NCI-H82 treated with DMSO at 0.1 percent for 48 hours (cell line): ENCODE data around the gene AP3M1.

ENCODE experiments used
- DNase-seq: peaks from one replicate; lab custom pipeline; 2025; ENCODE audit not compliant: unreplicated experiment; lab: John Stamatoyannopoulos, UW

The AP3M1 gene

DNA sequence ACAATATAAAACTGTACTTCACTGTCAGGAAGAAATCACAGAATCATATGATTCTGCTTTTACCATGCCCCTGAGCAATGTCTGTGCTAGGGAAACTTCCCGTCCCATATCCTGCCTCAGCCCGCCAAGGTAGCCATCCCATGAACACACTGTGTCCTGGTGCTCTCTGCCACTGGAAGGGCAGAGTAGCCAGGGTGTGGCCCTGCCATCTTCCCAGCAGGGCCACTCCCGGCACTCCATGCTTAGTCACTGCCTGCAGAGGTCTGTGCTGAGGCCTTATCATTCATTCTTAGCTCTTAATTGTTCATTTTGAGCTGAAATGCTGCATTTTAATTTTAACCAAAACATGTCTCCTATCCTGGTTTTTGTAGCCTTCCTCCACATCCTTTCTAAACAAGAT is 31.8 kb downstream of the AP3M1 start:
- DNase-seq, result no peak

DNA sequence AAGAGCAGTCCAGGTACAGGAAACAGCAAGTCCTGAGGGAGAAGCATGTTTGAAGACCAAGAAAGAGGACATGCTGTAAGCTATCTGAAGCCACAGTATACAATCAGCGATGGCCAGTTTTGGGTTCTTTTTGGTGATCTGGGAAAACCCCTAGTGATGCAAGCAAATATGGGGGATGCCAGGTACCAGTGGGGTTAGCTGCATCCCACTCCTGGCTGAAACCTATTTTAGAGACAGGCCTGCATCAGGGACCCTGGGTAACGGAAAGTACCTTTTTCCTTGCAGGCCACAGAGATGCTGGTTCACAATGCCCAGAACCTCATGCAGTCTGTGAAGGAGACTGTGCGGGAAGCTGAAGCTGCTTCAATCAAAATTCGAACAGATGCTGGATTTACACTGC is 32.9 kb downstream of the AP3M1 start:
- no peak for DNase-seq

GRCh38 chr10:74114041-74114448 is 36.6 kb downstream of the AP3M1 start:
- no peak for DNase-seq

DNA sequence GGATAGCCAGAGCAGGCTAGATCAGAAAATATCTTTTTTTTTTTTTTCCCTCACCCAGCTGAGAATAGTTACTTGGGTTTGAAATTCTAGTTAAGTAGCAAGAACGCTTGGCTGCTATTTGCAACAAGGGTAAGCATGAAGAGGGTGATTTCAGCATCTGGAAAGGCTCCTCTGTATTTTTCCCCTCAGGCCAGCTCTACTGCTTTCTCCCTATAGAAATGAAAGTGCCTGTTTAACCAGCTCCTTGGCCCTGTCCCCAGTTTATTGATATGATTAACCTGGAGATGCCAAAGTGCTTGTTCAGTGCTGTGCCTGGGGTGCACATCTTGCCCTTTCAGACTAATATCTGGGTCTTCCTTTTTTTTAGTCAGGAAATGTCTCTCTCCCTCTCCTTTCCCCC is 37.1 kb downstream of the AP3M1 start:
- DNase-seq, result no peak

GRCh38 chr10:74111799-74112198 is 38.8 kb downstream of the AP3M1 start:
- no peak for DNase-seq

DNA sequence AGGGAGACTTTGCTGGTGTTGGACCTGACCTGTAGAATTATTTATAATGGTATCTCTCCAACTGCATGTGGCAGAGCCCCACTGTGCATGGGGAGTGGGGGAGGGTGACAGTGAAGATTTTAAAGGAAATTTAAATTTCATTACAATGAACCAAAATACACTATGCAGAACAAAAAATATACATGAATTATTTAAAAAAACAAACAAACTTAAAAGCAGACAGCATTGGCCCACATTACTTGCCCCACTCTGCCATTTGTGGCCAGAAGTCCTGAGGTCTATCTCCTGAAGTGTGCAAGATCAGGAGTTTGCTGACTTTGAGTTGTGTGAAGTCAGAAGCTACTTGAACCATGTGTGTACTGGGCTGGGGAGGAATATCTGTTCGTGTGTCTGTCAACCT is 40.5 kb downstream of the AP3M1 start:
- no peak for DNase-seq

DNA sequence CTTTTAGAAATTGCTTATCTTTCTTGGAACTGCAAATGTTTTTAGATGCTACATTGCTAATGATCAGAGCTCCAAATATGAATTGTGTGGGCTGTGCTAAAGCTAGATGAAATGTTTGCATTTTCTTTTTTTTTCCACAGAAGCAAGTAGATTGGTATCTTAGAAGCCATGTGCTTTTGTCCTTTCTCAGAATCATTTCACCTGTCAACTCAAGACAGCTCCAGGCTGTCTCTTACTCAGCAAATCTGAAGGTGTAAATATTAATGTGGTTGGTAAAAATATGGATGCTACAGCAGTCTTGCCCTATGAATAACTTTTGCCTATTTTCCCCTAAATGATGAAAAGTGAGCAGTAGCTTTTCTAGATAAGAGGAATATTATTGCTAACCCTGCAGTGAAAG is 41.2 kb downstream of the AP3M1 start:
- DNase-seq, result no peak

DNA sequence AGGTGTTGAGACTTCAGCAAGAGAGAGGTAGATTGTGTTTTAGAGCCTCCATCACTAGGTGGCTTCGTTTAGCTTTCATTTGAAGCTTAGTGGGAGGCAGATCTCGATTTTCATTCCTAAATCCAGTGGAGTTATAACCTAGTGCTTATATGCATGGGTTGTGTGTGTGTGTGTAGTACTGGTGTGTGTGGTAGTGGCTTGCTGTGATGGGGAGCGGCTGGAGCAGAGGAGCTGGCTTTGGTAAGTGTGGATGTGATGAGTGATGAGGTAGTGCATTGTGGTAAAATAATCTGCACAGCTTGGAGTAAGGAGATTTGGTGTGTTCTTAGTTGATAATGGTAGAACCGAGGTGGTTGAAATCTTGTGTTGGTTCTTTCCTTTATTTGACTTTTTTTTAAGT is 43.2 kb downstream of the AP3M1 start:
- DNase-seq, result no peak

- DNase-seq, result no peak
These were observed 45.6 kb downstream of the AP3M1 start for GRCh38 chr10:74104996-74105395.

GRCh38 chr10:74104480-74104879 is 46.1 kb downstream of the AP3M1 start:
- no peak for DNase-seq

DNA sequence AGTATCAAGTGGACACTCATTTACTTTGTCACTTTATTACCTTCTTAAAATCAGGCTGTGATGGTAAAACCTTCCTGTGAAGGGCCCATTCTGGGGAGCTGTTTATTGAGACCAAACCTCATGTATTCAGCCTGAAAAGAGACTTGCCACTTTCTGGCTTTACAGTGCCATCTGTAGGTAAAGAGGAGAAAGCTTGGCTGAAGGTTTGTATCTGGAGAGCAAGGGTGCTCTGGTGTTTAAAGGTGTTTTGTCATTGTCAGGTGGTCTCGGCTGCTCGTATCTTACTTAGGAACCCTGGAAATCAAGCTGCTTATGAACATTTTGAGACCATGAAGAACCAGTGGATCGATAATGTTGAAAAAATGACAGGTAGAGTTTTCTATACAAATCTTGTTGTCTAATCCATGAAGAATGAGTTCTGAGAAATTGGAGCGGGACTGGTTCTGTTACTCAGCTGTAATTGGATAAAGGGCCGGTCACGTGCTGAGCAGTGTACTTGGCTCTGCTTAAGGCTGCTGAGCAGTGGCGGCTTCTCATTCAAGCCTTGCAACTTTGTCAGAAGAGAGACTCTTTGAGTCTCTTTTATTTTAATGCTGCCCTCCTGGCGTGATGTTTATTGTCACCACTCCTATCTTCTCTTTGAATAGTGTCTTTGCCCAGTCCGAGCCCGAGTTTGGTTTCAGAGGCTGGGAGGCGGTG is 46.9 kb downstream of the AP3M1 start:
- DNase-seq, result peak; percentile 56

DNA sequence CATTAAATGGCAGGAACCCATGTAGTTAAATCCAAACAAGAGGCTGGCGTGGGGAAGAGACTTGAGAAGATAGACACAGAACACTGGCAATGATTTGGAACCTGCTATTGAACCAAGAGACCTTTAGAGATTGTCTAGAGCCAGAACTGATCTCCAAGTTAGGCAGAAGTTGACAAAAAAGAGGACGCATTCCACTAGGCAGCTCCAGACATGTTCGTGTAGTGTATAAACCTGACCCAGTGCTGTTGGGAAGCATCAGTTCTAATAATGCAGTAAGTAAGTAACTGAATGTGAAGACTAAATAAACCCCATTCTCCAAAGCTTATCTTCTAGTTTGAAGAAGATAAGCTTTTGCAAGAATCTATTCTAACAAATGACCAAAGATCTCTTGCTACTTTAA is 50.8 kb downstream of the AP3M1 start:
- DNase-seq, result no peak

- no peak for DNase-seq
These were observed 51.2 kb downstream of the AP3M1 start for GRCh38 chr10:74099420-74099819.

DNA sequence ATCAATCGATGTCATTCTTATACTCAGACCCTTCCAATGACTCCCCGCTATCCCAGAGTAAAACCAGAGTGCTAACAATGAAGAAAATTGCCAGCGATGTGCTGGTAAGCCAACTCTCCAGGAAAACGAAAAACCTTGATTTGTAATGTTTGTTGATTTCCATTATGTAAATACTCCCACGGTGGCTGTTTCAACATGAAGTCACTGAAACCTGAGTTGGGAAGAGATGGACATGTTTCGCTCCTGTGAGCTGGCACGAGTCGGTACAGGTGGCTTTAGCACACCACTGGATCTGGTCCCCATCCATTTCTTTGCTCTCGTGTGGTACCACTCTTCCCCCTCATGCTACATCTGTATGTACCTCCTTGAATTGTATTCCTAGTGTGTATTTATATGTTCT is 52.9 kb downstream of the AP3M1 start:
- no peak for DNase-seq

DNA sequence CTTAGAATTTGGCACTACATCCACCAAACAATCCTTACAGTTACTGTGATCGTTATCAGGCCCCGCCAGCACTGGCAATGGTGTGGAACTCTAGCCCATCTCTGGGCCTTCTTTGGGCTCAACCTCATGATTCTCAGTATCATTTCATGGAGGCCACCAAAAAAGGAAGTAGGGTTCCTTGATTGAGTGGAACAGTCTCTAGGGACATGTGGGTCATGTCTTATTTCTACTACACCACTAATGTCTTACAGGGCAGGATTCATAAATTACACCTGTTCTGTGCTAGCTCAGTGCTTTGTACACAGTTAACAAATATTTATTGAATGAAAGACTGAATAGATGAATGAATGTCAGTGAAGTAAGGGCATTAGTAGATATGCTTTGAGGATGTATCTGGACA is 53.9 kb downstream of the AP3M1 start:
- DNase-seq, result no peak

- DNase-seq, result no peak
These were observed 56.4 kb downstream of the AP3M1 start for GRCh38 chr10:74094231-74094630.

DNA sequence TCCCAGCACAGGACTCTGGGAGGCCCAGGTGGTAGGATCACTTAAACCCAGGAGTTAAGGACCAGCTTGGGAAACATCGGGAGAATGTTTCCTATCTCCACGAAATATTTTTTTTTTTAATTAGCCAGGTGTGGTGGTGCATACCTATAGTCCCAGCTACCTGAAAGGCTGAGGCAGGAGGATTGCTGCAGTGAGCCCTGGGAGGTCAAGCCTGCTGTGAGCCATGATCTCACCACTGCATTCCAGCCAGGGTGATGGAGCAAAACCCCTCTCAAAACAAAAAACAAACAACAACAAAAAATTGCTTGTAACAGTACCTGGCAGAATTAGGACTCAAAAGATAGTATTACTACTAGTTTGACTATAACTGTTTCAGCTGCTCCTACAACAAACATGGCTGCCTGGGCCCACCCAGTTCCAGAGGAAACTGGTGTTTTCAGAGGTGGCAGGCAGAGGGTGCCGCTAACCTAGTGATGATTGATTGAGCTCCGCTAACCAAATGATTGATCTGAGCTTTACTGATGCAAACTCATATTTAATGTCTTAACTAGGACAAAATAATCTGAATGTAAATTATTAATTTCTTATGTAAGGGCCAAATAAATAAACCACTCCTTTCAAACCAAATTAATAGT is 57.0 kb downstream of the AP3M1 start:
- no peak for DNase-seq

- DNase-seq, result no peak
These were observed 58.3 kb downstream of the AP3M1 start for GRCh38 chr10:74092372-74092771.

GRCh38 chr10:74088722-74089121 is 61.9 kb downstream of the AP3M1 start:
- no peak for DNase-seq

DNA sequence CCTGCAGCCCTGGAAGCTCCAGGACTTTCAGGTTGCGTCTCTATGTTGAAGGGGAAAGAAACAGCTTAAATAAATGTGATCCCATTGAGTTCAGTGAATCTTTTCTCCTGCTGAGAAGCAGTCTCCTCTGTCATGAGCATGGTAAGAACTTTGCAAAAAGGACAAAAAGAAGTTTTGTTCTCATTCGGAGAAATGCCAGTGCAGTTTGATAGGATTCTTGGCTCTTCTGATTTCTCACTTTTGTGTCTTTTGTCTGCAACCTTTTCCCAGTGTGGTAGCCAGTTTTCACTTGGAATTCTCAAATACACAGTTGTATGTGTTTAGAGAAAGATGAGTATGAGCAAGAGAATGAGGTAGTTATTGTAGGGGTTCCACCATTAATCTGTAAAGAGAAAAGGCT is 64.3 kb downstream of the AP3M1 start:
- no peak for DNase-seq

- DNase-seq, result no peak
These were observed 65.7 kb downstream of the AP3M1 start for GRCh38 chr10:74084955-74085354.

DNA sequence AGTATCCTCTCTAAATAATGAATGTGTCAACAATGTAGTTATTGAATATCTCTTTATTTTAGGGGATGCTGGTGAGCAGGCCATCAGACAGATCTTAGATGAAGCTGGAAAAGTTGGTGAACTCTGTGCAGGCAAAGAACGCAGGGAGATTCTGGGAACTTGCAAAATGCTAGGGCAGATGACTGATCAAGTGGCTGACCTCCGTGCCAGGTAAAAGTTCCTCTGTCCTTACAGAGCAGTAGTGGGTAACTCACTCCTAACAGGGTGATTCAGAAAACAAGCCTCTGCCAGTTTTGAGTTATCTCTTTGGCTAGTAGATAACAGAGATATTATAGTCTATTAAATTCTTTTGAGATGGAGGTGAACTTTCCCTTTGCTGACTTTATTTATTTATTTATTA is 67.3 kb downstream of the AP3M1 start:
- DNase-seq, result no peak
